Hepatocyte (in vitro differentiated cells): Measurements from ENCODE around the gene TP63. TPM values are rescaled to one million over a fixed set of nuclear protein-coding genes. Genes with fewer than 3 reads are reported as not detected.

ENCODE experiments used
- DNase-seq: peaks from one replicate; pipeline ENCODE4 v3.0.0-alpha.2; 2016; ENCODE audit warnings: low spot score
- H2AFZ ChIP-seq: fragments of 200-600 bp; sonication (generic); 2 replicates; pipeline ENCODE4 v1.6.0; 2016; ENCODE audit warnings: antibody characterized with exemption, mild to moderate bottlenecking
- H3K27ac ChIP-seq: fragments of 200-600 bp; sonication (generic); 2 replicates; pipeline ENCODE4 v1.5.1; 2016; ENCODE audit warnings: mild to moderate bottlenecking
- H3K27me3 ChIP-seq: fragments of 200-600 bp; sonication (generic); 2 replicates; pipeline ENCODE4 v1.6.1; 2016
- H3K36me3 ChIP-seq: fragments of 200-600 bp; sonication (generic); replicated peaks from 2 replicates; pipeline ENCODE4 v1.5.1; 2016; ENCODE audit warnings: low read depth; ENCODE audit not compliant: insufficient read depth
- H3K4me1 ChIP-seq: fragments of 200-600 bp; sonication (generic); 2 replicates; pipeline ENCODE4 v1.5.1; 2016; ENCODE audit warnings: mild to moderate bottlenecking, moderate library complexity; ENCODE audit not compliant: insufficient read depth
- H3K4me2 ChIP-seq: fragments of 200-600 bp; sonication (generic); 2 replicates; pipeline ENCODE4 v1.6.0; 2016
- H3K4me3 ChIP-seq: fragments of 200-600 bp; sonication (generic); 2 replicates; pipeline ENCODE4 v1.5.1; 2016; ENCODE audit warnings: mild to moderate bottlenecking
- H3K79me2 ChIP-seq: fragments of 200-600 bp; sonication (generic); 2 replicates; pipeline ENCODE4 v1.6.0; 2017; ENCODE audit warnings: mild to moderate bottlenecking
- H3K9me2 ChIP-seq: fragments of 200-600 bp; sonication (generic); replicated peaks from 2 replicates; pipeline ENCODE4 v1.6.0; 2017; ENCODE audit warnings: mild to moderate bottlenecking; ENCODE audit not compliant: insufficient read depth
- H3K9me3 ChIP-seq: fragments of 200-600 bp; sonication (generic); 2 replicates; pipeline ENCODE4 v1.5.1; 2016; ENCODE audit warnings: low read depth, mild to moderate bottlenecking
- H4K20me1 ChIP-seq: fragments of 200-600 bp; sonication (generic); 2 replicates; pipeline ENCODE4 v1.6.0; 2016; ENCODE audit warnings: mild to moderate bottlenecking; ENCODE audit not compliant: insufficient read depth, poor library complexity, severe bottlenecking
- CTCF ChIP-seq: fragments of 200-600 bp; sonication (generic); IDR thresholded peaks from 2 replicates; pipeline ENCODE4 v1.5.1; 2016; ENCODE audit warnings: antibody characterized with exemption, mild to moderate bottlenecking; ENCODE audit not compliant: poor library complexity
- EZH2 ChIP-seq: fragments of 200-600 bp; sonication (generic); IDR thresholded peaks from 2 replicates; pipeline ENCODE4 v1.6.1; 2016; ENCODE audit warnings: antibody characterized with exemption, mild to moderate bottlenecking, borderline replicate concordance
- EZH2phosphoT487 ChIP-seq: fragments of 200-600 bp; sonication (generic); IDR thresholded peaks from one replicate; pipeline ENCODE4 v1.6.1; 2018; ENCODE audit warnings: antibody characterized with exemption, mild to moderate bottlenecking, low read depth, moderate library complexity; ENCODE audit not compliant: unreplicated experiment, severe bottlenecking
- WGBS: methylation state at CpG from one replicate; pipeline ENCODE4 v1.1.6; 2016; ENCODE audit warnings: low lambda C conversion rate; ENCODE audit errors: missing lambda C conversion rate; 5-methylcytosine and 5-hydroxymethylcytosine counted together
- polyA plus RNA-seq: library from polyadenylated mRNA; unstranded; fragments of >200 nt; fragmentation: Nextera tagmentation; extraction: Ambion mirVana; gene quantifications from 2 replicates; pipeline ENCODE4 v1.2.1, GENCODE V29; 2016
- total RNA-seq: library from RNA; depleted of rRNA; stranded (reverse); fragments of >200 nt; gene quantifications from 2 replicates; pipeline ENCODE4 v1.2.3, GENCODE V29; 2014

Gene TP63
- total and polyA plus RNA-seq, 2 experiments from 2014 or later, result 1.9 to 2.4 TPM

- no peak overlapping the region for H3K4me3 ChIP-seq
- no peaks in the 10 kb centered on the region for H3K36me3 ChIP-seq
- no peak overlapping the region for H2AFZ ChIP-seq
- 76% methylated on average over 2 of the region's 2 CpGs for WGBS
- H3K27me3 ChIP-seq, result no peaks in the 10 kb centered on the region
- no peaks in the 10 kb centered on the region for H3K79me2 ChIP-seq
- no peaks in the 10 kb centered on the region for H3K9me3 ChIP-seq
- H3K9me2 ChIP-seq, result no peaks in the 10 kb centered on the region
- no peak overlapping the region for H3K4me2 ChIP-seq
- H3K27ac ChIP-seq, result no peak overlapping the region
- H4K20me1 ChIP-seq, result no peaks in the 10 kb centered on the region
- TF ChIP-seq CTCF (no peak), EZH2 (no peak), EZH2phosphoT487 (no peak)
- H3K4me1 ChIP-seq, result no peaks in the 10 kb centered on the region
- DNase-seq, result no peak
These were observed 266.2 kb downstream of the TP63 start for GRCh38 chr3:189897406-189897805.

- no peaks in the 10 kb centered on the region for H3K79me2 ChIP-seq
- no peaks in the 10 kb centered on the region for H3K27me3 ChIP-seq
- no peak overlapping the region for H3K4me2 ChIP-seq
- 97% methylated on average over 1 of the region's 1 CpG for WGBS
- no peaks in the 10 kb centered on the region for H3K9me2 ChIP-seq
- H3K36me3 ChIP-seq, result no peaks in the 10 kb centered on the region
- no peak overlapping the region for H3K4me3 ChIP-seq
- H4K20me1 ChIP-seq, result no peaks in the 10 kb centered on the region
- no peak overlapping the region for H2AFZ ChIP-seq
- peaks cover 4% of the 10 kb centered on the region for H3K4me1 ChIP-seq
- no peak for DNase-seq
- H3K9me3 ChIP-seq, result no peaks in the 10 kb centered on the region
- TF ChIP-seq EZH2phosphoT487 (no peak), CTCF (no peak), EZH2 (no peak)
- no peak overlapping the region for H3K27ac ChIP-seq
These were observed 267.5 kb downstream of the TP63 start for GRCh38 chr3:189898559-189899153.

DNA sequence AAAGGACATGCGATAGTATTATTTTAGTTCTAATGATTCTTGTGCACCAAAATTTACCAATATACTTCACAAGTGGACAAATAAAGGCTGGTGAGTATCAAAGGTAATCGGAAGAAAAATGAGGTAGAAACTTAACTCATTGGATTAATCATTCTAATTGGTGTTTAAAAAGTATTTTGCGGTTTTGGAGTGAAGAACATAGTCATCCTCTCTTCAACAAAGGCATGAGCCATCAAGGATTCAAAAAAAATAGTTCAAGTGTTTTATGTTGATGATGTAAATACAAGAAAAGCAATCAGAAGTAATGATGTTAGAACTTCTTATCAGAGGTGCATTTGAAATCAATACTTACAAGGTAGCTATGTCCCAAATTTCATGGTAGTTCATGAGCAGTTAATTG lies 268.0 kb downstream of the TP63 start:
- no peak for DNase-seq
- Histone ChIP-seq H3K27ac (no peak overlapping the region), H3K36me3 (no peaks in the 10 kb centered on the region), H4K20me1 (no peaks in the 10 kb centered on the region), H3K79me2 (no peaks in the 10 kb centered on the region), H3K9me3 (no peaks in the 10 kb centered on the region), H3K9me2 (no peaks in the 10 kb centered on the region), H2AFZ (no peak overlapping the region), H3K4me3 (no peak overlapping the region), H3K27me3 (no peaks in the 10 kb centered on the region), H3K4me1 (peaks cover 4% of the 10 kb centered on the region), H3K4me2 (no peak overlapping the region)
- WGBS, result 95% methylated on average over 3 of the region's 3 CpGs
- no peak for TF ChIP-seq EZH2
- TF ChIP-seq CTCF, result no peak
- TF ChIP-seq EZH2phosphoT487, result no peak

DNA sequence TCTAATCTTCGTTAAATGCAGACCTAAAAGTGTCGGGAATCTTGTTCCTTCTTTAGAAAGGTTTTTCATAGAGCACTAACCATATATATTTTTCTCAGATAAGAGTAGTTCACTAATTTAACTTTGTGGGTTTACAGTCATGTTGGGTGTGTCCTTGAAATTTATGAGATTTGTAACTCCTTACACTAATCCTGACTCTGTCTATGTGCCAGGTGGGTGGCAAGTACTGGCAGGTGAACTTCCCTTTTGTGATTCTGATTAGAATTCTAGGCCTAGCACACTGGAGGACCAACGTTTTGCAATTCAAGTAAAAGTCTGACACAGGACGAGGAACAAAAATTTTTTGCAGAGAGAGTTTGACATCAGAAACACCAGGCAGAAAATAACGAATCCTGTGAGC lies 269.4 kb downstream of the TP63 start:
- Histone ChIP-seq H3K27me3 (no peaks in the 10 kb centered on the region), H3K36me3 (no peaks in the 10 kb centered on the region), H3K4me1 (peaks cover 4% of the 10 kb centered on the region), H3K9me3 (no peaks in the 10 kb centered on the region), H3K9me2 (no peaks in the 10 kb centered on the region), H2AFZ (no peak overlapping the region), H4K20me1 (no peaks in the 10 kb centered on the region), H3K4me3 (no peak overlapping the region), H3K27ac (no peak overlapping the region), H3K79me2 (no peaks in the 10 kb centered on the region), H3K4me2 (no peak overlapping the region)
- 70% methylated on average over 5 of the region's 5 CpGs for WGBS
- TF ChIP-seq CTCF (no peak), EZH2phosphoT487 (no peak), EZH2 (no peak)
- DNase-seq, result no peak
